Breast epithelium (tissue), 4 donors: ENCODE measurements around the gene TMEM115. TPM values are rescaled to one million over a fixed set of nuclear protein-coding genes. Genes with fewer than 3 reads are reported as not detected.

Experiments used
- DNase-seq, 2 donors: peaks; one replicate each; pipeline ENCODE4 v3.0.0-alpha.2; 2019; ENCODE audit warnings: low spot score in 2 of 2
- H3K27ac ChIP-seq, 2 donors: fragments of 200-600 bp; sonication (generic) in 1 of 2; one replicate each; pipeline ENCODE4 v1.5.1; 2016 to 2019; ENCODE audit warnings: mild to moderate bottlenecking in 1 of 2
- H3K27me3 ChIP-seq, 2 donors: fragments of 200-600 bp; sonication (generic) in 1 of 2; one replicate each; pipeline versions ENCODE4 v1.5.1 to v1.6.0; 2017 to 2019; ENCODE audit warnings: control low read depth in 1 of 2, mild to moderate bottlenecking in 1 of 2
- H3K36me3 ChIP-seq: fragments of 200-600 bp; one replicate; pipeline ENCODE4 v1.5.1; 2019
- H3K4me1 ChIP-seq, 2 donors: fragments of 200-600 bp; sonication (generic); one replicate each; pipeline ENCODE4 v1.5.1; 2016 to 2019; ENCODE audit warnings: control low read depth in 1 of 2
- H3K4me3 ChIP-seq, 3 donors: fragments of 200-600 bp; sonication (generic); 1 replicate in 2 of 3; 2 replicates in 1 of 3; pipeline ENCODE4 v1.5.1; 2016 to 2019; ENCODE audit warnings: mild to moderate bottlenecking in 3 of 3, moderate library complexity in 2 of 3
- H3K9me3 ChIP-seq, 2 donors: fragments of 200-600 bp; sonication (generic) in 1 of 2; one replicate each; pipeline ENCODE4 v1.5.1; 2016 to 2019; ENCODE audit warnings: control low read depth in 1 of 2
- POLR2A ChIP-seq: fragments of 450-650 bp; IDR thresholded peaks from one replicate; pipeline ENCODE4 v1.6.1; 2016; ENCODE audit warnings: antibody characterized with exemption, mild to moderate bottlenecking, moderate library complexity
- POLR2AphosphoS5 ChIP-seq, 3 donors: sonication (generic); formaldehyde crosslinking; IDR thresholded peaks; one replicate each; pipeline ENCODE4 v1.6.1; 2017; ENCODE audit warnings: antibody characterized with exemption in 3 of 3
- intact Hi-C: fragments of 100-400 bp; cut with DNase I; formaldehyde crosslinking; loops from one replicate; pipeline ENCODE4 v1.15.1; 2023; ENCODE audit warnings: low total_unique reads
- total RNA-seq, 3 donors: library from RNA; depleted of rRNA; stranded (reverse); fragments of >200 nt; gene quantifications; one replicate each; pipeline ENCODE4 v1.1.0, GENCODE V29; 2016
- TF ChIP-seq, protein P1 (sequence below), 3 donors: fragments of 450-650 bp; IDR thresholded peaks; one replicate each; pipeline ENCODE4 v1.5.1; 2016 to 2017; ENCODE audit warnings: antibody characterized with exemption in 3 of 3, mild to moderate bottlenecking in 3 of 3, moderate library complexity in 3 of 3

Gene TMEM115
- total RNA-seq, 3 donors from 2014 or later: 46.7 to 67.3 (median 47.9) TPM

DNA sequence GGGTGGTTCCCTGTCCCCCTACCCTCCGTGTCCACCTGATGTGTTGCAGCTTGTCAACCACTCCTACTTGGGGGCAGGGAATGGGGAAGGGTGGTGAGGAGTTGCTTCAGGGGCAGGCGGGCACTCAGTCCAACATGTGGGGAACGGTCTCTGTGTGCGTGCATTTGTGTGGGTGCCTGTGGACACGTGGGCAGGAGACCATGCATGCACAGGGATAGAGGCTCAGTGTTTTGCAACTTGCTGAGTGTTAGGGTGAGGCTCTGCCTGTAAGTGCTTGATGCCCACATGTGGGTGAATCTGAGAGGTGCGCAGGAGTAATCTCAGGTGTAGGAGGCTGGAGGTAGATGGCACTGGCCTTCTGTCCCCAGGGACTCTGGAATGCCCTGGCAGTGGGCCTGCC, 24.4 kb upstream of the TMEM115 start:
- no peak overlapping the region for H3K4me3 ChIP-seq
- peak overlapping the region in 1 of 2 donors; percentile 76 for H3K27ac ChIP-seq
- H3K9me3 ChIP-seq: no peaks in the 10 kb centered on the region
- no peak for DNase-seq
- no peaks in the 10 kb centered on the region for H3K27me3 ChIP-seq
- H3K4me1 ChIP-seq: peaks cover 0 to 3% of the 10 kb centered on the region in 2 donors
- H3K36me3 ChIP-seq: no peaks in the 10 kb centered on the region
- TF ChIP-seq POLR2AphosphoS5 (IDR thresholded peaks at IDR 0.05): no peak
- TF ChIP-seq, protein P1, sequence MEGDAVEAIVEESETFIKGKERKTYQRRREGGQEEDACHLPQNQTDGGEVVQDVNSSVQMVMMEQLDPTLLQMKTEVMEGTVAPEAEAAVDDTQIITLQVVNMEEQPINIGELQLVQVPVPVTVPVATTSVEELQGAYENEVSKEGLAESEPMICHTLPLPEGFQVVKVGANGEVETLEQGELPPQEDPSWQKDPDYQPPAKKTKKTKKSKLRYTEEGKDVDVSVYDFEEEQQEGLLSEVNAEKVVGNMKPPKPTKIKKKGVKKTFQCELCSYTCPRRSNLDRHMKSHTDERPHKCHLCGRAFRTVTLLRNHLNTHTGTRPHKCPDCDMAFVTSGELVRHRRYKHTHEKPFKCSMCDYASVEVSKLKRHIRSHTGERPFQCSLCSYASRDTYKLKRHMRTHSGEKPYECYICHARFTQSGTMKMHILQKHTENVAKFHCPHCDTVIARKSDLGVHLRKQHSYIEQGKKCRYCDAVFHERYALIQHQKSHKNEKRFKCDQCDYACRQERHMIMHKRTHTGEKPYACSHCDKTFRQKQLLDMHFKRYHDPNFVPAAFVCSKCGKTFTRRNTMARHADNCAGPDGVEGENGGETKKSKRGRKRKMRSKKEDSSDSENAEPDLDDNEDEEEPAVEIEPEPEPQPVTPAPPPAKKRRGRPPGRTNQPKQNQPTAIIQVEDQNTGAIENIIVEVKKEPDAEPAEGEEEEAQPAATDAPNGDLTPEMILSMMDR (IDR thresholded peaks at IDR 0.05): no peak
- TF ChIP-seq POLR2A: no peak
- intact Hi-C loops: no loop called here

DNA sequence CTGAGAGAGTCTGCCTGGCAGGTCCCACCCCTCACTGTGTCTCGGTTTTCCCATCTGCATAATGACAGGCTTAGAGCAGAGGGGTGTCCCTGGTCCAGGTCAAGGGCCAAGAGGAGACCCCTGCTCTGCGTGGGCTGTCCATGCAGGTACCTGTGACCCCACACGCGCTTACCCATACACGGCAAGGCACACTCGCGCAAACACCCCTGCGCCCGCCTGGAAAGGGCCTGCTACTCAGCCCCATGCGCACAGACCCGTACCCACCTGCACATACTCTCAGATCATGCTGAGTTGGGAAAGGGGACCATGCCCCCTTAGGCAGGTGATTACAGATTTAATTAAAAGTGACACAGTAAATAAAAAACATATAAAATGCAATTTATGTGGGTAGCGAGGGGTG, 23.4 kb upstream of the TMEM115 start:
- no peaks in the 10 kb centered on the region for H3K27me3 ChIP-seq
- DNase-seq: no peak
- no peaks in the 10 kb centered on the region for H3K36me3 ChIP-seq
- H3K4me3 ChIP-seq: no peak overlapping the region
- TF ChIP-seq, protein P1 (IDR thresholded peaks at IDR 0.05): no peak
- TF ChIP-seq POLR2A: no peak
- no peak for TF ChIP-seq POLR2AphosphoS5 (IDR thresholded peaks at IDR 0.05)
- intact Hi-C loops: no loop called here
- peaks cover 0 to 3% of the 10 kb centered on the region in 2 donors for H3K4me1 ChIP-seq
- no peaks in the 10 kb centered on the region for H3K9me3 ChIP-seq
- peak overlapping the region in 1 of 2 donors; percentile 76 for H3K27ac ChIP-seq

DNA sequence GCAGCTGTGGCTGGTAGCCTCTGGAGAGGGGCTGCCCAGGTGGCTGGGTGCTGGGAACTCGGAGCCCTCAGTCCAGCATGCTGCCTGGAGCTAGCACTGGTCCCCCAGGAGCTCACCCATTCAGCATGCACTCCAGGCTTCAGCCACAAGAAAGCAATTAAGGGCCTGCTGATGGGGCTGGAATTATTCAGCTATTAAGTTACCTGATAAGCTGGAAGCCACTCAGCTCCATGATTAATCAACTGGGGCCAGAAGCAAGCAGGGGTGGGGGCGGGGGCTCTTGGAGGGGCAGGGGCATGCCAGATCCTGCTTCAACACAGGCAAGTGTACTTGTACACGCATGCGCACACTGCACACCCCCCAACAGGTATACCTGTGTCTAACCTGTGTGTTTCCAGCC, 22.1 kb upstream of the TMEM115 start:
- H3K9me3 ChIP-seq: no peaks in the 10 kb centered on the region
- DNase-seq: no peak
- TF ChIP-seq, protein P1 (IDR thresholded peaks at IDR 0.05): no peak
- no peak for TF ChIP-seq POLR2AphosphoS5 (IDR thresholded peaks at IDR 0.05)
- TF ChIP-seq POLR2A: no peak
- H3K27me3 ChIP-seq: no peaks in the 10 kb centered on the region
- H3K4me1 ChIP-seq: peaks cover 0 to 3% of the 10 kb centered on the region in 2 donors
- peak overlapping the region in 1 of 2 donors; percentile 76 for H3K27ac ChIP-seq
- H3K4me3 ChIP-seq: no peak overlapping the region
- intact Hi-C loops: no loop called here
- no peaks in the 10 kb centered on the region for H3K36me3 ChIP-seq

DNA sequence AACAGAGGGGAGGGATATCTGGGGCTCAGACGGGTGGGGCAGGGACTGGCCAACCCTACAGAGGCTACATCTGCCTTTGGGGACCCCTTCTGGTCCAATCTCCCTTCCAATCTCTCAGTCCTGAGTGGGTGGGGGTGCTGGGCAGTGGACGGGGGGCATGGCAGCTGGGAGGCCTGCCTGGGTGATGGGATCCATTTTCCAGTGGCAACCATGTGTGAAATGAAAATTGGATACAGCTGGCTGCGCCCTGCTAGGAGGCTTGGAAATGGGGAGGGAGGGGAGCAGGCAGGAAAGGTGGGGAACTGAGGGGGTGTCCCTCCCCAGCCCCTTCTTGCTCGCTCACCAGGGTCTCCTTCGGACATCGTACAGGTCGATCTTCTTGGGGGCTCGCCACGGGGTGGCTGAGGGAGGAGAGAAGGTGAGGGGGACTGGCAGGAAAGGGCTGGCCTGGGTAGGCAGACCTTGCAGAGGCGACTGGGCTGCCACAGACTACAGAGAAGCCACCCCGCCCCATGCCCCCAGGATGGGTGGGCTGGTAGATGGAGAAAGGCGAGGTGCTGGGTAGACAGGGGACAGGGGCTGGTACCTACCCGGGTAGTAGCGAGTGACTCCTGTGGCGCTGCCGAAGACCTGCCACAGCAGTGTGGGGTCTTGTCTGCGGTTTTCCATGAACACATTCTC, 21.2 kb upstream of the TMEM115 start:
- Histone ChIP-seq H3K27me3 (no peaks in the 10 kb centered on the region), H3K4me3 (no peak overlapping the region), H3K27ac (no peak overlapping the region), H3K9me3 (no peaks in the 10 kb centered on the region), H3K36me3 (no peaks in the 10 kb centered on the region), H3K4me1 (peaks cover 0 to 3% of the 10 kb centered on the region in 2 donors)
- DNase-seq: no peak
- intact Hi-C loops: no loop called here
- no peak for TF ChIP-seq POLR2AphosphoS5 (IDR thresholded peaks at IDR 0.05)

DNA sequence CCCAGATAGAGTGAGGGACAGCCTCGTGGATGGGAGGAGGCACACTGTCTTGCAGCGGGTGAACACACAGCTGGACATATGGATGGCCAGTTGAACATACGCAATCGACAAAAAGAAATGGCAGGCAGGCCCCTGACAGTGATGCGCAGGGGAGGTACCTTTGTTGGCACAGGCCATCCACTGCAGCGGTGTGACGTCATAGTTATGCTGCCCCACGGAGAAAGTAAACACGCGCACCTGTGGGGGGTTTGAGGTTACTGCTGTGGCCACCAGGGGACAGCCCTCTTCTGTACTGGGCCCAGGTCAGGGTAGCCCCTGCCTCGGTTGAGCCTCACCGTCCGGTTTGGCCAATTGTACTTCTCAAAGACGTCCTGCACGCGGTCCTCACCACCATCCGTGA, 19.4 kb upstream of the TMEM115 start:
- Histone ChIP-seq H3K4me3 (no peak overlapping the region), H3K4me1 (peaks cover 0 to 3% of the 10 kb centered on the region in 2 donors), H3K36me3 (no peaks in the 10 kb centered on the region), H3K27ac (no peak overlapping the region), H3K9me3 (no peaks in the 10 kb centered on the region), H3K27me3 (no peaks in the 10 kb centered on the region)
- intact Hi-C loops: loop anchor here (5.0 kb wide), 1 partner anchor 299 kb away; no protein-coding TSS in a partner anchor
- TF ChIP-seq POLR2AphosphoS5 (IDR thresholded peaks at IDR 0.05) (no peak), POLR2A (no peak)
- TF ChIP-seq, protein P1 (IDR thresholded peaks at IDR 0.05): no peak
- no peak for DNase-seq
